Hypothalamus (tissue), 51 donors: Measurements from ENCODE around the gene GMPR.
"Not testable (repeated sequence)": the region's sequence is repeated elsewhere in the genome, so short reads cannot be mapped to it uniquely, and the experiment has no call there.

Experiments used
- DNase-seq, 51 donors: peaks; one replicate each; lab custom pipeline; 2025; lab: John Stamatoyannopoulos, UW

The GMPR gene

GRCh38 chr6:16244446-16244845, 6.1 kb downstream of the GMPR start:
- no peak for DNase-seq

- DNase-seq, result peak in 4 of 51 donors; percentile 21 to 30 (median 25)
Observed at GRCh38 chr6:16244869-16245451, 6.6 kb downstream of the GMPR start.

- DNase-seq, result no peak
Observed at GRCh38 chr6:16248271-16248853, 10.0 kb downstream of the GMPR start.

GRCh38 chr6:16249971-16250370, 11.6 kb downstream of the GMPR start:
- peak in 13 of 51 donors; percentile 13 to 71 (median 30) for DNase-seq

- DNase-seq, result no peak
Observed at GRCh38 chr6:16251706-16252105, 13.3 kb downstream of the GMPR start.

- DNase-seq, result peak in 1 of 51 donors; percentile 18
Observed at GRCh38 chr6:16252686-16253299, 14.4 kb downstream of the GMPR start.

GRCh38 chr6:16253399-16254144, 15.2 kb downstream of the GMPR start:
- DNase-seq, result no peak

GRCh38 chr6:16254535-16254934, 16.1 kb downstream of the GMPR start:
- no peak for DNase-seq

- no peak for DNase-seq
Observed at GRCh38 chr6:16256781-16257180, 18.4 kb downstream of the GMPR start.

- DNase-seq, result peak in 32 of 51 donors; percentile 8 to 86 (median 50)
Observed at GRCh38 chr6:16257999-16258708, 19.8 kb downstream of the GMPR start.

GRCh38 chr6:16258709-16259075, 20.3 kb downstream of the GMPR start:
- DNase-seq, result peak in 4 of 51 donors; percentile 10 to 48 (median 15)

GRCh38 chr6:16259604-16260003, 21.2 kb downstream of the GMPR start:
- DNase-seq, result not testable (repeated sequence)

GRCh38 chr6:16260602-16261001, 22.2 kb downstream of the GMPR start:
- DNase-seq, result not testable (repeated sequence)

GRCh38 chr6:16262773-16263172, 24.4 kb downstream of the GMPR start:
- not testable (repeated sequence) for DNase-seq

GRCh38 chr6:16263464-16264099, 25.2 kb downstream of the GMPR start:
- DNase-seq, result not testable (repeated sequence)

GRCh38 chr6:16264785-16265184, 26.4 kb downstream of the GMPR start:
- no peak for DNase-seq

GRCh38 chr6:16265351-16266341, 27.3 kb downstream of the GMPR start:
- DNase-seq, result no peak

- DNase-seq, result no peak
Observed at GRCh38 chr6:16267428-16268263, 29.3 kb downstream of the GMPR start.
